MM.1S (cell line): Measurements from ENCODE around the gene YLPM1.

ENCODE experiments used
- CTCF ChIP-seq: fragments of 300-600 bp; sonication (generic); IDR thresholded peaks from 2 replicates; pipeline ENCODE4 v1.5.1; 2016; ENCODE audit warnings: antibody characterized with exemption, low read length, mixed read lengths
- EZH2 ChIP-seq: fragments of 300-600 bp; sonication (generic); optimal IDR thresholded peaks from 2 replicates; pipeline ENCODE3; 2017; ENCODE audit warnings: low read depth, mild to moderate bottlenecking, antibody characterized with exemption, low read length, mixed read lengths
- EZH2phosphoT487 ChIP-seq: fragments of 300-600 bp; sonication (generic); IDR thresholded peaks from 2 replicates; pipeline ENCODE4 v1.6.1; 2018; ENCODE audit warnings: antibody characterized with exemption, low read length

DNA sequence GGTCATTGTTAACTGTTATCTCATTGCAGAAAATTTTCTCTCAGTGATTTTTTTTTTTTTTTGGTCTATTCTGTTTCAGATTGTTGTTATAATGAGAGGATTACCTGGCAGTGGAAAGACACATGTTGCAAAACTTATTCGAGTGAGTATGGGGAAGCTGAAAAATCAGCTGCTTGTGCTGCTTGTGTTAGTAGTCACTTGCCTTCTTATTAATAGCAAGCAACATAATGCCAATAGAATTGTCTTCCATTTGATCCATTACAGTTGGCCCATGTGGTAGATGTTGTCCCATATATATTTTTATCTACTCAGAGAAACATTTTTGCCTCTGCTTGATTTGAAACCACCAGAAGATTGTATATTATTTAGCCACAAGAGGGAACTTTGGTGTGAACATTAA, 53.0 kb downstream of the YLPM1 start:
- TF ChIP-seq CTCF (no peak), EZH2 (no peak), EZH2phosphoT487 (no peak)
